Thymus (tissue), 11 donors: ENCODE data around the gene FRAS1. TPM values are rescaled to one million over a fixed set of nuclear protein-coding genes. Genes with fewer than 3 reads are reported as not detected.

Experiments used
- DNase-seq, 9 donors: peaks; one replicate each; pipeline ENCODE4 v3.0.0-alpha.2; 2013; ENCODE audit warnings: low spot score in 9 of 9, low read depth in 6 of 9, missing footprints in 1 of 9
- H3K27ac ChIP-seq, 2 donors: one replicate each; pipeline ENCODE4 v1.5.1; 2013; ENCODE audit warnings: control low read depth in 1 of 2, low read depth in 1 of 2, low read length in 1 of 2, mild to moderate bottlenecking in 1 of 2, moderate library complexity in 1 of 2
- H3K27me3 ChIP-seq, 2 donors: one replicate each; pipeline ENCODE4 v1.5.1; 2013; ENCODE audit warnings: low read length in 1 of 2; ENCODE audit not compliant: control insufficient read depth in 2 of 2, insufficient read depth in 1 of 2
- H3K36me3 ChIP-seq, 2 donors: one replicate each; pipeline ENCODE4 v1.5.1; 2013; ENCODE audit warnings: low read length in 1 of 2, mild to moderate bottlenecking in 1 of 2, moderate library complexity in 1 of 2; ENCODE audit not compliant: control insufficient read depth in 2 of 2, insufficient read depth in 2 of 2
- H3K4me1 ChIP-seq, 2 donors: one replicate each; pipeline ENCODE4 v1.5.1; 2013; ENCODE audit warnings: low read length in 2 of 2; ENCODE audit not compliant: control insufficient read depth in 2 of 2, insufficient read depth in 2 of 2
- H3K4me3 ChIP-seq, 2 donors: one replicate each; pipeline ENCODE4 v1.5.1; 2013; ENCODE audit warnings: low read length in 2 of 2, control low read depth in 1 of 2, mild to moderate bottlenecking in 1 of 2
- H3K9me3 ChIP-seq, 2 donors: one replicate each; pipeline ENCODE4 v1.5.1; 2013; ENCODE audit warnings: low read length in 1 of 2, mild to moderate bottlenecking in 1 of 2; ENCODE audit not compliant: control insufficient read depth in 2 of 2, insufficient read depth in 1 of 2
- WGBS: extraction: QIAGEN DNeasy Blood & Tissue Kit; methylation state at CpG from one replicate; pipeline ENCODE4 v1.1.7; 2013; 5-methylcytosine and 5-hydroxymethylcytosine counted together
- polyA plus RNA-seq: library from polyadenylated mRNA; stranded (reverse); fragments of 200-250 nt; gene quantifications from one replicate; pipeline ENCODE4 v1.2.3, GENCODE V29; 2013
- total RNA-seq: library from RNA; stranded (reverse); fragments of 120-200 nt; gene quantifications from one replicate; pipeline ENCODE4 v1.2.4, GENCODE V29; 2013
- donor health status: healthy.

FRAS1 gene
- total and polyA plus RNA-seq, 2 donors: 1.0 to 1.6 TPM

DNA sequence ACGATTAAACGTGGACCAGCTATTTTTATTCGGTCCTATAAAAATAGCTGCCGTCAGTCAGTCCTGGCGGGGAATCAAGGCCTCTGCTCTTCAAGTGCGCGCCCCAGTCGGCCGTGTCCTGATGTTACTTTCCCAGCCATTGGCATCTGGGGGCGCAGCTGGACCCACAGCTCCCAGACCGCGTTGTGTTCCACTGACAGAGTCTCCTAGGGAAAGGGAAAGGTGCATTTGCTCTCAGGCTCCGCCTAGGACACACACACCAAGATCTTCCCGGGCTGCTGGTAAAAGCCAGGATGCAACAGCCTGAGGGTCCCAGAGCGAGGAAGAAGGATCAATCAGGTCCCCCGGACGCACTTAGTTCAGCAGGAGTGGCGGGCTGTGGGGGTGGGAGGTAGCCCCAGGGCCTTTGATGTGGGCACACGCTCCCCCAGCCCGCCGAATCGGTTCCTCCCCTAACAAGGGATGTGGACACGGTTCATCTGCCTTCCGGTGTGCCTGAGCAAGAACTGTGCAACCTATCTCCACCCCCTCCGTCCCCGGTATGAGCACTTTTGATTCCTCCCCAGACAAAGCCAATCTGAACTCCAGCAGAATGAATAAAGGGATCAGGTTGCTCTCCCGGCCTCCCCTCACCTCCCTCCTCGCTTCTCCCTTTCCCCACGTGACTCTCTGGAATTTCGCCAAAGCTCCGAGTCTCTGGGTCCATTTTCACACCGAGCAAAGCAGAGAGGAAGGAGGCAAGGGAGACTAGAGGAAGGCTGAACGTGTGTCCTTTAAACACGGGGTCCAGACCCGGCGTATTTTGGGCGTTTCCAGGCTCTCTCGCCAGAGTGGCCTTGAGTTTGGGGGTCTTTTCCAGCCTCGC, 626 bp upstream of the FRAS1 start:
- WGBS: 6% methylated on average over 39 of the region's 39 CpGs
- Histone ChIP-seq H3K4me1 (peaks cover 11 to 34% of the 10 kb centered on the region in 2 donors), H3K36me3 (no peaks in the 10 kb centered on the region), H3K27ac (no peak overlapping the region), H3K9me3 (peaks cover 3 to 5% of the 10 kb centered on the region in 2 donors), H3K4me3 (peak overlapping the region; percentile 44 to 54), H3K27me3 (peaks cover 41 to 66% of the 10 kb centered on the region in 2 donors)
- DNase-seq: peak in 3 of 9 donors; percentile 33 to 68 (median 37)

- peak overlapping the region; percentile 44 to 54 for H3K4me3 ChIP-seq
- peak in 2 of 9 donors; percentile 33 to 50 for DNase-seq
- H3K27me3 ChIP-seq: peaks cover 43 to 68% of the 10 kb centered on the region in 2 donors
- peaks cover 11 to 34% of the 10 kb centered on the region in 2 donors for H3K4me1 ChIP-seq
- H3K27ac ChIP-seq: no peak overlapping the region
- peaks cover 3 to 5% of the 10 kb centered on the region in 2 donors for H3K9me3 ChIP-seq
- WGBS: under 1% methylated on average over 56 of the region's 56 CpGs
- H3K36me3 ChIP-seq: no peaks in the 10 kb centered on the region
Measured at GRCh38 chr4:78057600-78058550, 752 bp downstream of the FRAS1 start.

DNA sequence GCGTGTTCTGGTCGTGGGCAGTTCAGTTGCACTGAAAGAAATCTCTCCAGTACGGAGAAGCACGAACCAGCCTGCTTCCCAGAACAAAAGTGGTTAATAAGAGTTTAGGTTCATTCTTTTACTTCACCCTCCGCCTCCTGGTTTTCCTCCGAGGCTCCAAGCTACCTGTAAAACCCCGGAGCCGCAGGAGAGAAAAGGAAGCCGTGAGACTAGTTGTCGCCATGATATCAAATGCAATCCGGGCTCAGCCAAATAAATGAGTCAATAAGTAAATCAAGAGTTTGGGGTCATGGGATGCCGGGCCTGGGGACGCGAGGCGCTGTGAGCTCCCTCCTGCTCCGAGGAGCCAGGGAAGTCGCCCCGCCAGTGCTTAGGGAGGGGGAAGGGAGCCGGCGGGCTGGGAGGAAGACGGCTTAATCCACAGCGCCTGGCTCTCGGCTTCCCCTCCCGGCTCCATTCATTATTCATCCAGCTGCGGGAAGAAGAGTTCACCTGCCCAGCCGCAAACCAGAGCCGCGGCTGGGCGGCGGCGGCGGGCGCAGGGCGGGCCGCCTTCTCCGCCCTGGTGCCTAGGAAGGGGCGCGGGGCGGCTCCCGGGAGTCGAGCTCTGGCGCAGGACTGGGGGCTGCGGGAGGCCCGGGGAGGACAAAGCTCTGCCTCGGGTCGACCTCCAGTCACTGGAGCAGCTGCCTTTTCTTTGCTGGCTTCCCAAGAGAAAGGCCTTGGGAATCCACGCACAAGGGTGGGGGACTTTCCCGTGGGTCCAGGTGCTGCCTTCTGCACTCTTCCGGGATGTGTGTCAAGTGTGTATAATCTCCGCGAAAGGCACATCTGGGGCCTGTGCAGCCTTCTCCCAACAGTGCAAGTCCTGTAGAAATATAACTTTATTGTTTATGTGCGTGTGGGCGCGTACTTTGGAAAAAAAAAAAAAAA, 1.7 kb downstream of the FRAS1 start:
- peaks cover 3 to 5% of the 10 kb centered on the region in 2 donors for H3K9me3 ChIP-seq
- H3K27ac ChIP-seq: peak overlapping the region in 1 of 2 donors; percentile 31
- peak in 2 of 9 donors; percentile 9 to 28 for DNase-seq
- H3K36me3 ChIP-seq: no peaks in the 10 kb centered on the region
- WGBS: 2% methylated on average over 54 of the region's 54 CpGs
- H3K27me3 ChIP-seq: peaks cover 43 to 68% of the 10 kb centered on the region in 2 donors
- peak overlapping the region; percentile 44 to 54 for H3K4me3 ChIP-seq
- H3K4me1 ChIP-seq: peaks cover 11 to 34% of the 10 kb centered on the region in 2 donors

DNA sequence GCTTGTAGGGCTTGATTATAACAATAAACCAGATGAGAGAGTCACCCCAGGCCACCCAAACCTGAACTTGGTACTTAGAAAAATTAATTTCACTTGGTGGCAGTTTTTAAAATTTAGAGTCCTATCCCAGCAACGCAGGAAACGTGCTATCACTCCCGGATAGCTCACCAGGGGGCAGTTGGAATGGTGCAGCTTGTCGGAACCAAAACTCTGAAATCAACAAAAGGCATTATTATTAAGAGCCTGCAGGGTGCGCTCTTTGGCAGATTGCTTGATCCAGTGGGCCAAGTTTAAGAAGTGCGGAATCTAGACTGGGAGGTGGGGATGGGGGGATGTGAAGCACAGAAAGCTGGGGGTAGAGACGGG, 2.4 kb downstream of the FRAS1 start:
- peak in 2 of 9 donors; percentile 52 to 64 for DNase-seq
- H3K9me3 ChIP-seq: peaks cover 3 to 5% of the 10 kb centered on the region in 2 donors
- peaks cover 43 to 65% of the 10 kb centered on the region in 2 donors for H3K27me3 ChIP-seq
- H3K36me3 ChIP-seq: no peaks in the 10 kb centered on the region
- 15% methylated on average over 7 of the region's 7 CpGs for WGBS
- no peak overlapping the region for H3K27ac ChIP-seq
- peaks cover 11 to 34% of the 10 kb centered on the region in 2 donors for H3K4me1 ChIP-seq
- H3K4me3 ChIP-seq: peak overlapping the region in 1 of 2 donors; percentile 19

DNA sequence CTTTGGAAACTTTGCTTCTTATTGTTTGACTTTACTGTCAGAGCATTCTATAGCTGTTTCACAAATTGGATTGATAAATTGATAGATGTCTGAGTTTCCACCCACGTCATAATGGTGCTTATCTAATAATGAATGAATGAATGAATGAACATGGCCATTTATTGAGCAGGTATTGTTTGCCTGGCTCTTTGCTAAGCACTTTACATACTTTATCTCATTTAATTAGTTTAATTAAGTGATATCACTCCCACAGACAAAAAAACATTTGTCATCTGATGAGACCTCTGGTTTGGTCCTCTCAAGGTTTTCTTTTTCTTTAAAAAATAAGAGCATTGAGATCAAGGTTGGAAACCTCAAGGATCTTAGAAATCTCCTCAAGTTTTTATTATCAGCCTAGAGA, 2.8 kb downstream of the FRAS1 start:
- DNase-seq: no peak
- Histone ChIP-seq H3K27ac (no peak overlapping the region), H3K4me1 (peaks cover 11 to 34% of the 10 kb centered on the region in 2 donors), H3K27me3 (peaks cover 43 to 61% of the 10 kb centered on the region in 2 donors), H3K9me3 (peaks cover 3 to 5% of the 10 kb centered on the region in 2 donors), H3K36me3 (no peaks in the 10 kb centered on the region), H3K4me3 (no peak overlapping the region)
- 93% methylated on average over 1 of the region's 1 CpG for WGBS

- no peak for DNase-seq
- Histone ChIP-seq H3K4me1 (peaks cover 11 to 23% of the 10 kb centered on the region in 2 donors), H3K27me3 (peaks cover 30 to 40% of the 10 kb centered on the region in 2 donors), H3K4me3 (no peak overlapping the region), H3K9me3 (peaks cover 3 to 5% of the 10 kb centered on the region in 2 donors), H3K27ac (no peak overlapping the region), H3K36me3 (no peaks in the 10 kb centered on the region)
- 93% methylated on average over 2 of the region's 2 CpGs for WGBS
Measured at GRCh38 chr4:78061939-78062570, 4.9 kb downstream of the FRAS1 start.

GRCh38 chr4:78065508-78066192, 8.5 kb downstream of the FRAS1 start:
- Histone ChIP-seq H3K36me3 (no peaks in the 10 kb centered on the region), H3K27me3 (peaks cover 4 to 6% of the 10 kb centered on the region in 2 donors), H3K4me3 (no peak overlapping the region), H3K4me1 (no peaks in the 10 kb centered on the region), H3K9me3 (no peaks in the 10 kb centered on the region), H3K27ac (no peak overlapping the region)
- WGBS: 89% methylated on average over 4 of the region's 4 CpGs
- no peak for DNase-seq
